ENCODE data around the gene GUK1.
"Not testable (repeated sequence)": the region's sequence is repeated elsewhere in the genome, so short reads cannot be mapped to it uniquely, and the experiment has no call there.

The GUK1 gene

DNA sequence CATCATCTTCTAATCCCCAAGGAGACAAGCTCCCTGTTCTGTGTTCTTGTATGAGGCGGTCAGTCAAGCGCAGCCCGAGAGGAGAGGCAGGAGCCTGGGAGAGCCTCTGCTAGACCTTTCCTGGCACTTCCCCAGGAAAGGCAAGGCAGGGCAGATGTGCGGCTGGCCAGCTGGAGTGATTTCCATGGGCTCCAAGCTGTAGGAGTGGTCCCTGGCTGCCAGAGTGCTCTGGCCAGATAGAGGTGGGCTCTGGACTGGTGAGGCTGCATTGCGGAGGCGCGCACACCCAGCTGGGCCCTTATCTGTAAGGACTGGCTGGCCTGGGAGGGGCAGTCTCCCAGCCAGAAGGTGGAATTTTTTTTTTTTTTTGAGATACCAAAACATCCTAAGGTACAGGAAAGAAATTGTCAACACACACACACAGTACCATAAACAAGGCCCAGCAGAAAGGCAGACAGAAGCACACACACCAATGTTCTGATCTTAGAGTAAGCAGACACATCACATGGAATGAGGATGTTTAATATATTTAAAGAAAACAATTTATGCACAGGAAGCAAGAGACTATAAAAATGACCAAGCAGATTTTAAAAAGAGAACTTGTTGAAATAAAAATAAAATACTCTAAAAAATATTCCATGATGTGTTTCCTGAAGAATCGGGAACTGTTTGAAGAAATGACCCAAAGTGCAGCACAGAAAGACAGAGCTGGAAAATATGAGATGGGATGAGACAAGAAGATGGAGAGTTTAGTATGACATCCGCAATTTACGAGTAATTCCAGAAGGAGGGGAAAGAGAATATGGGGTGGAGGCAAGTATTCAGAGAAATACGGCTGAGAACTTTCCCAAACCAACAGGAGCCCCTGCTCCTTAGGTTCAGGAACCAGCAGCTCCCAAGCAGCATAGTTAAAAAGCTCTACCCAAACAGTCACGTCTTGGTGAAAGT lies 38.9 kb downstream of the GUK1 start:
- DNase-seq: no peak

DNA sequence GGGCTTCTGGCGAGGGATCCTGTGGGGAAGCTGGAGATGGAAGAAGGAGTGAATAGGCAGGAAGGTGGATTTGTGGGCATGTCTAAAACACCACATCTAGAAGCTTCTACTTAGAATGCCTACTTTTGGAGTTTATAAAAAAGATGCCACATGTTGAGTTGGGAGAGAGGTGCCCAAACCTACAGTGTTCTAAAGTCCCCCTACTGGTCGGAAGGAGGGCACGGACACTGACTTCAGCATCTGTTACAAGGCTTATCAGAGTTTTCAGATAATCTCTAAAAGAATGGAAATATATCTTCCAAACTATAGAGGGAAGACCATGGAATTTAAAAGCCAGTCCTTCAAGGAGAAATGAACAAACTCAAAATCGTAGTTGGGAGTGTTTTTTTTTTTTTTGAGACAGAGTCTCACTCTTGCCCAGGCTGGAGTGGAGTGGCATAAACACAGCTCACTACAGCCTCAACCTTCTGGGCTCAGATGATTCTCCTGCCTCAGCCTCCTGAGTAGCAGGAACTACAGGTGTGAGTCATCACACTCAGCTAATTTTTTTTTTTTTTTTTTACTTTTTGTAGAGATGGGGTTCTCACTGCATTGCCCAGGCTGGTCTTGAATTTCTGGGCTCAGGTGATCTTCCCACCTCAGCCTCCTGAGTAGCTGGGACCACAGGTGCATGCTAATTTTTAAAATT lies 40.3 kb downstream of the GUK1 start:
- no peak for DNase-seq

DNA sequence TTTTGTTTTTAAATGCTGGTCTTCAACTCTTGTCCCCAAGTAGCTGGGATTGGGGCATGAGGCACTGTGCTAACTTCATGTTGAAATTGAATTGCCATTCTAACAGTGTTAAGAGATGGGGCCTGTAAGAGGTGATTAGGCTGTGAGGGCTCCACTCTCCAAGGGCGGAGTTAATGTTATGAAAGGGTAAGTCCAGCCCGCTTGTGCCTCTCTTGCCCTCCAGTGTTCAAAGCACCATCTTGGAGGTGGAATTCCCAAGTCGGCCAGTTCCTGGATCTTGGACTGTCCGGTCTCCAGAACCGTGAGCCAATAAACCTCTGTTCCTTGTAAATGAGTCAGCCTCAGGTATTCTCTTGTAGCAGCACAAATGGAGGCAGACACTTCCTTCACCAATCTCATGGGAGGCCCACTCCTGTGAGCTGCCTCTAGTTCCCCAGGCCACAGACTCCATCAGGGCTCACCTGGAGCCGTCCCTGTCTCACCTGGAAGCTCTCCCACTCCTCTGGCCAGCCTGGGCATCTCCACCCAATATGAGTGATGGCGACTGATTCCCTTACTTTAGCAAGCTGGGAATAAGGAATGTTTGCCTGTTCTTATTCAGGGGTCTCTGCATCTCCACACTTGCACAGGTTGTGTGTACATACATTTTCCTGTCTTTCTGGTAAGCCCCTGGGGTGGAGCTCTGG lies 41.0 kb downstream of the GUK1 start:
- no peak for DNase-seq

DNA sequence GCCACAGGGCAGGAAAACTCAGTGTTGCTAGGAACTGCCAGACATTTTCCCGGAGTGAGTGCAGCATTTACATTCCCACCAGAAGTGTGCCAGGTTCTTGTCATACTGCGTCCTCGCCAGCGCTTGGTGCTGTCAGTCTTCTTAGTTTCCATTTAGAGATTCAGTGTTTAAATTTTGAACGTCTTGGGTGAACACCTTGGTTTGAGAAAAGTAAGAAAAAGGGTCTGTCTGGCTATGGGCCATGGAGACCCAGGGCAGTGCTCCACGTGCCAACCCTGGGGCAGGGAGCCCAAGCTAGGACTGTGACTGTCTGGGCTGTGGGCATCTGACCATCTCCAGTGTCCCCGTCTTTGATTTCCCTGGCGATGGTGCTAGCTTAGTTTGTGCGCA lies 41.6 kb downstream of the GUK1 start:
- DNase-seq: no peak

DNA sequence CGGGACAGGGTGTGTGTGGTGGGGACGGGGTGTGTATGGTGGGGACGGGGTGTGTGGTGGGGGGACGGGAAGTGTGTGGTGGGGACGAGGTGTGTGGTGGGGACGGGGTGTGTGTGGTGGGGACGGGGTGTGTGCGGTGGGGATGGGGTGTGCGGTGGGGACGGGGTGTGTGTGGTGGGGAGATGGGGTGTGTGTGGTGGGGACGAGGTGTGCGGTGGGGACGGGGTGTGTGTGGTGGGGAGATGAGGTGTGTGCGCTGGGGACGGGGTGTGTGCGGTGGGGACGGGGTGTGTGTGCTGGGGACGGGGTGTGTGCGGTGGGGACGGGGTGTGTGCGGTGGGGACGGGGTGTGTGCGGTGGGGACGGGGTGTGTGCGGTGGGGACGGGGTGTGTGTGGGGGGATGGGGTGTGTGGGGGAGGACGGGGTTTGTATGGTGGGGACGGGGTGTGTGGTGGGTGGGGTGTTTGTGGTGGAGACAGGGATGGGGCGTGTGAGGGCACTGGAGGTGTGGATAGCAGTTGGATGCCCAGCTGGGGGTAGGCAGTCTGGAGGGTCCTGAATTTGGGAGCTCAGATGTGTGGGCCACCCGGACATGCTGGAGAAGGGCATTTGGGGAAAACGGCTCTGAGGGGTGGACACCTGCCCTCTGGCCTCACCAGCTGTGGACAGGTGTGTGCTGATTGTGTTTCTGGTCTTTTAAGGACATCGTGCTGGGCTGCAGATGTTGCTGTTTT lies 42.4 kb downstream of the GUK1 start:
- DNase-seq: no peak

DNA sequence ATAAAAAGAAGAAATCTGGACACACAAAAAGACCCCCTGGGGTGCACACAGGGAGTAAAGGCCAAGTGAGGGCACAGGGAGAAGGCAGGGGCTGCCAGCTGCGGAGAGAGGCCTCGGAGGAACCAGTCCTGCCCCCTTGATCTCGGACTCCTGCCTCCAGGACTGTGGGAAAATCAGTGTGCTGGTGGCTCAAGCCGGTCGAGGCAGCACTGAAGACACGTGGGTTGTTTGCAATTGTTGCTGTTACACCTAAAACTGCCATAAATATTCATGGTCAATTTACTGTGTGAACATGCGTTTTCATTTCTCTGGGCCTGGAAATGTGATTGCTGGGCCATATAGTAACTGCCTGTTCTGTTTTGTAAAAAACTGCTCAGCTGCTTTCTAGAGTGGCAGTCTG lies 44.1 kb downstream of the GUK1 start:
- peak; percentile 39 for DNase-seq

DNA sequence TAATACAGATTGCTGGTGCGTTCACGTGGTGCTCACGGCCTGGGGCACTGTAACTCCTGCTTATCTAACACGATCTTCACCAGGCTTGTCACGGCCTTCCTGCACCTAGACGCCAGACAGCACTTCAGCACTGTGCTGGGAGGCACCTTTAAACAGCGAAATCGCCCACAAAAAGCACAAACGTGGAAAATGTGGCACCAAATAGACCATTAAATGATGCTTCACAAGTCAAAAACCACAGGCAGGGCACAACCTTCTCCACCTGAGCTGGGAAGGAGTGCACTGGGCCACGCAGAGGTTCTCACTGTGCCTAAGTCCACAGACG lies 45.5 kb downstream of the GUK1 start:
- DNase-seq: no peak

DNA sequence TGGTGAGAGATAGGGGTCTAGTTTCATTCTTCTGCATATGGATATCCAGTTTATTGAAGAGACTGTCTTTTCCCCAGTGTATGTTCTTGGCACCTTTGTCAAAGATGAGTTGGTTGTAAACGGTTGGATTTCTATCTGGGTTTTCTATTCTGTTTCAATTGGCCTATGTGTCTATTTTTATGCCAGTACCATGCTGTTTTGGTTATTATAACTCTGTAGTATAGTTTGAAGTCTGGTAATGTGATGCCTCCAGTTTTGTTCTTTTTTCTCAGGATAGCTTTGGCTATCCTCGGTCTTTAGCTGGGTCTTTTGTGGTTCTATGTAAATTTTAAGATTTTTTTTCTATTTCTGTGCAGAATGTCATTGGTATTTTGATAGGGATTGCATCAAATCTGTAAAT lies 48.2 kb downstream of the GUK1 start:
- not testable (repeated sequence) for DNase-seq

DNA sequence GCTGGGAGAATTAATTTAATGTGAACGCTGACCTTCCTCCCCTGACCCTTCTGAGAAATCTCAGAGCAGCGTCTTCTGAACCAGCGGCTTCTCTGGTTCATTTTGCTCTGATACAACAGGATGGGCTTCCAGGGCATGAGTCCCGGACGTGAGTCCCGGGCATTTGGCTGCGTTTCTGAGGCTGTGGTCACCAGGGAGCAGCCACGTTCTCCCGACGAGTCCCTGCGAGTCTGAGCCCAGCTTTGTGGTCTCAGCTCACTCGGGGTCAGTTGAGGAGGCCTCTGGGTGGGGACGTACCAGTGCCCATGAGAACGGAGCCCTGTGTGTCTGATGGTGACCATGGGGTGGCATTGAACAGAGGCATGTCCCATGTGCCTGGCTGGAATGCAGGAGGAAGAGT lies 50.1 kb downstream of the GUK1 start:
- no peak for DNase-seq

DNA sequence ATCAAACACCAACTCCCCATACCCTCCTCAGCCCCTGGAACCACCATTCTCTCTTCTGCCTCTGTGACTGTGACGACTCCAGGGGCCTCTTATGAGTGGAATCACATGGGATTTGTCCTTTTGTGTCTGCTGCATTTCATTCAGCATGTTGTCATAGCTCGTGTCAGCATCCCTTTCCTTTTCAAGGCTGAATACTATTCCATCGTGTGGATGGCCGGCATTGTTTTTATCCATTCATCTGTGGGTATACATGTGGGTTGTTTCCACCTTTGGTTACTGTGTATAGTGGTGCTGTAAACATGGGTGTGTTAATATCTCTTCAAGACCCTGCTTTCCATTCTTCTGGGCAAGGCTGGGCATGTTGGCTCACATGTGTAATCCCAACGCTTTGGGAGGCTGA lies 50.7 kb downstream of the GUK1 start:
- DNase-seq: no peak

DNA sequence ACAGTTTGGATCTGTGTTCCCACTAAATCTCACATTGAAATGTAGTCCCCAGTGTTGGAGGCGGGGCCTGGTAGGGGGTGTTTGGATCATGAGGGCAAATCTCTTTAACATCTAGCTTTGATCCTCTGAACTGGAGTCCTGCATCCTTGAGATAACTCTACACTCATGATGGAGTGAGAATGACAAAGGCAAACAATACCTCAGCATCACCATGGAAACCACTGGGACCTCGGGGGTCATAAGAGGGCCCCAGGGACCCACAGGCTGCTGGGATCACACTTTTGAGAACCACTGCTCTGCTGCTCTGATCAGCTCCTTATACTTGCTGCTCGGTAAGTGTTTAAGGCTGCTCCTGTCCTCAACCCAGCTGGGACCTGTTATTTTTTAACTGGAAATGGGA lies 54.4 kb downstream of the GUK1 start:
- no peak for DNase-seq

DNA sequence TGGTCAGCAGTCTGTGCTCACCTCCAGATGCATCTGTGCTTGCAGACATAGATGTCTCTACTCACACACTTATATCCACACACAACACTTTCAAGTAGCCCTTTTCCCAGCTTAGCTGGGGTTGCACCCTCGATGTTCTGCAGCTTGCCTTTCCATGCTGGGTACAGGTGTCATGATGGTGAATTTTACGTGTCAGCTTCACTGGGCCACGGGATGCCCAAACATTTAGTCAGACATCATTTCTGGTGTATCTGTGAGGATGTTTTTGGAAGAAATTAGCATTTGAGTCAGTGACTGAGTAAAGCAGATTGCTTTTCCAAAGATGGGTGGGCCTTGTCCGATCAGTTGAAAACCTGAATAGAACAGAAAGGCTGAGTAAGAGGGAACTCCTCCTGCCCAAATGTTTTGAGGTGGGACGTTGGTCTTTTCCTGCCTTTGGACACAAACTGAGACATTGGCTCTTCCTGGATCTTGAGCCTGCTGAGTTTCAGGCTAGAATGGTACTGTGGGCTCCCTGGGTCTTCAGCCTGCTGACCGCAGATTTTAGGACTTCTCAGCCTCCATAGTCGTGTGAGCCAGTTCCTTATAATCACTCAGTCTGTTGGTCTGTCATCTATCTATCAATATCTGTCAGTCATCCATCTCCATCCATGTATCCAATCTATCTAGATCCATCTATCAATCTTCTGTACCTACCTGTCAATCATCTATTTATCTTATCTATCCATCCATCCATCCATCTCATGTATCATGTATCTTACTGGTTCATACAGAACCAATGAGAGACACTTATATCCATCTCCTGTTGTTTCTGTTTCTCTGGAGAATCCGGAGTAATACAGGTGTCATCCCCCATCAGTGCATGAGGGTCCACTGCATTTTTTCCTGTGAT lies 55.1 kb downstream of the GUK1 start:
- DNase-seq: no peak

DNA sequence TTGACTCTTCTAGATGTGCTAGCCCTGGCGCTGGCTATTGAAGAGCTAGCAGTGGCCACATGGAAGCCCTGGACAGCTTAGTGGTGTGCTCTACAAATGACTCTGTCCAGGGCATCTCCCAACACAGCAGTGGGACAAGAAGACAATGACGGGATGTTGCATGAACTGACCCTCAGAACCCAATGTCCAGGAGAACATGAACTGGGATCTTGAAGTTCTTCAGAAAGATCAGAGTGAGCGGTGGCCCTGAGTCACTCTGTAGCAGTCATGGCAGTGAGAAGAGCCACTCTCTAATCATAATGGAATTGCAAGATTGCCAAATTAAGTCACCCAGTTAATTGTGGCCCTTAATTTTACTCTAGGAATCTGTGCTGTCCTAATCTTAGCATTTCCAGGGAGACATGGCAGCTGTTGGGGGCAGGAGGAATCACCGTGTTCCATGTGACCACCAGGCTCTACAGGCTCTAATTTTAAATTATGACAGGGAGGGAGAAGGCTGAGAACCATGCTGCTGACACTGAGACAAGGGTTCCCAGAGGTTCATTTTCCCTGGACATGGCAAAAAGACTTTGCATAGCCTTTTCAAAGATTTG lies 57.6 kb downstream of the GUK1 start:
- DNase-seq: no peak

Measured in retina (tissue), 1 donor.